Neuronal stem cell (in vitro differentiated cells): ENCODE data around the gene CCT6B.

ENCODE experiments used
- DNase-seq: peaks from one replicate; pipeline ENCODE4 v3.0.0-alpha.2; 2013; ENCODE audit warnings: low spot score
- H2AFZ ChIP-seq: one replicate; pipeline ENCODE4 v1.6.1; 2013; ENCODE audit warnings: mild to moderate bottlenecking, low read length, inconsistent platforms
- H2AK5ac ChIP-seq: 2 replicates; pipeline ENCODE4 v1.6.1; 2013; ENCODE audit warnings: low read depth, mild to moderate bottlenecking, inconsistent platforms, low read length, moderate library complexity, mixed read lengths
- H2BK120ac ChIP-seq: 2 replicates; pipeline ENCODE4 v1.6.1; 2013; ENCODE audit warnings: low read depth, mild to moderate bottlenecking, inconsistent platforms, low read length, moderate library complexity, mixed read lengths
- H2BK12ac ChIP-seq: one replicate; pipeline ENCODE4 v1.6.1; 2013; ENCODE audit warnings: low read length, inconsistent platforms
- H2BK15ac ChIP-seq: 2 replicates; pipeline ENCODE4 v1.6.1; 2013; ENCODE audit warnings: mild to moderate bottlenecking, low read length, inconsistent platforms, mixed read lengths
- H2BK5ac ChIP-seq: one replicate; pipeline ENCODE4 v1.6.1; 2013; ENCODE audit warnings: inconsistent platforms, mild to moderate bottlenecking, low read length, moderate library complexity
- H3K14ac ChIP-seq: one replicate; pipeline ENCODE4 v1.6.1; 2013; ENCODE audit warnings: low read length, inconsistent platforms
- H3K18ac ChIP-seq: 2 replicates; pipeline ENCODE4 v1.6.1; 2013; ENCODE audit warnings: low read length, inconsistent platforms
- H3K23ac ChIP-seq: 2 replicates; pipeline ENCODE4 v1.6.1; 2013; ENCODE audit warnings: low read depth, mild to moderate bottlenecking, mixed read lengths, low read length, inconsistent platforms; ENCODE audit not compliant: poor library complexity
- H3K27ac ChIP-seq: replicated peaks from 3 replicates; pipeline ENCODE4 v1.5.1; 2013; ENCODE audit warnings: low read length, inconsistent platforms
- H3K27me3 ChIP-seq, 3 experiments: 2 replicates each; pipeline ENCODE4 v1.6.1; 2013; ENCODE audit warnings: low read length in 3 of 3, mild to moderate bottlenecking in 2 of 3, inconsistent platforms in 1 of 3, low read depth in 1 of 3, mixed read lengths in 1 of 3, moderate library complexity in 1 of 3; ENCODE audit not compliant: control insufficient read depth in 3 of 3, insufficient read depth in 3 of 3
- H3K36me3 ChIP-seq, 2 donors: replicated peaks in 1 of 2; 2 replicates each; pipeline ENCODE4 v1.6.1; 2013; ENCODE audit warnings: low read length in 2 of 2; ENCODE audit not compliant: control insufficient read depth in 2 of 2, insufficient read depth in 2 of 2
- H3K4ac ChIP-seq: 2 replicates; pipeline ENCODE4 v1.6.1; 2013; ENCODE audit warnings: inconsistent platforms, mild to moderate bottlenecking, low read length, moderate library complexity
- H3K4me1 ChIP-seq, 2 donors: 1 replicate in 1 of 2; 2 replicates in 1 of 2; pipeline ENCODE4 v1.6.1; 2013; ENCODE audit warnings: low read length in 2 of 2, low read depth in 1 of 2; ENCODE audit not compliant: control insufficient read depth in 2 of 2, insufficient read depth in 1 of 2
- H3K4me2 ChIP-seq: one replicate; pipeline ENCODE4 v1.6.1; 2013; ENCODE audit warnings: mild to moderate bottlenecking, low read length, inconsistent platforms; ENCODE audit not compliant: insufficient read depth, poor library complexity, severe bottlenecking
- H3K4me3 ChIP-seq, 2 donors: 2 replicates each; pipeline ENCODE4 v1.5.1; 2013; ENCODE audit warnings: low read length in 2 of 2, mild to moderate bottlenecking in 2 of 2, inconsistent platforms in 1 of 2, moderate library complexity in 1 of 2
- H3K79me1 ChIP-seq: one replicate; pipeline ENCODE4 v1.6.1; 2013; ENCODE audit warnings: low read depth, mild to moderate bottlenecking, inconsistent platforms, low read length, moderate library complexity
- H3K9ac ChIP-seq: one replicate; pipeline ENCODE4 v1.6.1; 2013; ENCODE audit warnings: mild to moderate bottlenecking, low read depth, low read length, inconsistent platforms; ENCODE audit not compliant: poor library complexity
- H3K9me3 ChIP-seq, 2 donors: replicated peaks in 1 of 2; 2 replicates each; pipeline versions ENCODE3 to v1.6.1; 2013; ENCODE audit warnings: low read length in 2 of 2, mild to moderate bottlenecking in 2 of 2, inconsistent platforms in 1 of 2, low read depth in 1 of 2, mixed read lengths in 1 of 2, moderate library complexity in 1 of 2; ENCODE audit not compliant: control insufficient read depth in 2 of 2, insufficient read depth in 1 of 2
- H4K8ac ChIP-seq: one replicate; pipeline ENCODE4 v1.6.1; 2013; ENCODE audit warnings: low read depth, mild to moderate bottlenecking, inconsistent platforms, low read length, moderate library complexity
- H4K91ac ChIP-seq: one replicate; pipeline ENCODE4 v1.6.1; 2013; ENCODE audit warnings: low read length, low read depth, mild to moderate bottlenecking, inconsistent platforms; ENCODE audit not compliant: poor library complexity
- WGBS, 2 donors: extraction: QIAGEN DNeasy Blood & Tissue Kit; methylation state at CpG; one replicate each; pipeline ENCODE4 v1.1.7; 2013; ENCODE audit warnings: missing lambda C conversion rate in 2 of 2, mixed read lengths in 1 of 2; ENCODE audit not compliant: insufficient read length in 2 of 2, insufficient replicate concordance in 1 of 2; ENCODE audit errors: extremely low coverage in 2 of 2; 5-methylcytosine and 5-hydroxymethylcytosine counted together

The CCT6B gene

GRCh38 chr17:34879146-34879545 lies 82.1 kb downstream of the CCT6B start:
- Histone ChIP-seq H3K4ac (no peak overlapping the region), H3K36me3 (no peaks in the 10 kb centered on the region), H2AK5ac (no peak overlapping the region), H2BK120ac (no peak overlapping the region), H4K91ac (no peak overlapping the region), H3K27me3 (peaks cover 0 to 7% (median 0%) of the 10 kb centered on the region in 3 experiments), H3K23ac (no peak overlapping the region), H3K27ac (no peak overlapping the region), H3K9me3 (peaks cover 0 to 2% of the 10 kb centered on the region in 2 donors), H2BK5ac (no peak overlapping the region), H3K4me1 (peaks cover 0 to 14% of the 10 kb centered on the region in 2 donors), H3K14ac (no peak overlapping the region), H3K9ac (no peak overlapping the region), H3K79me1 (no peaks in the 10 kb centered on the region), H3K4me3 (no peak overlapping the region), H3K18ac (no peak overlapping the region), H3K4me2 (no peak overlapping the region), H2BK12ac (no peak overlapping the region), H2AFZ (no peak overlapping the region), H4K8ac (no peak overlapping the region), H2BK15ac (no peak overlapping the region)
- no CpG with 5 or more reads among the region's 3 CpGs for WGBS, 2 donors
- DNase-seq = no peak
